Adrenal gland (tissue), 5 donors: Measurements from ENCODE around the gene TECR.
A peak's percentile ranks its signal among the peaks of the same experiment; 100 is the strongest.

Source experiments
- POLR2A ChIP-seq, 2 donors: fragments of 450-650 bp; IDR thresholded peaks; one replicate each; pipeline ENCODE4 v1.6.1; 2017; ENCODE audit warnings: antibody characterized with exemption in 2 of 2, mild to moderate bottlenecking in 2 of 2, moderate library complexity in 1 of 2
- TF ChIP-seq, protein P1 (sequence below), 6 experiments: fragments of 450-650 bp in 4 of 6; fragments of 200-600 bp in 2 of 6; sonication (generic) in 1 of 6; IDR thresholded peaks; 1 replicate in 5 of 6; 2 replicates in 1 of 6; pipeline versions ENCODE4 v1.5.1 to v1.8.0; 2016 to 2021; ENCODE audit warnings: antibody characterized with exemption in 6 of 6, mild to moderate bottlenecking in 2 of 6, moderate library complexity in 1 of 6
- donor health status: DM: no; HTN: no; CAD: no.

DNA sequence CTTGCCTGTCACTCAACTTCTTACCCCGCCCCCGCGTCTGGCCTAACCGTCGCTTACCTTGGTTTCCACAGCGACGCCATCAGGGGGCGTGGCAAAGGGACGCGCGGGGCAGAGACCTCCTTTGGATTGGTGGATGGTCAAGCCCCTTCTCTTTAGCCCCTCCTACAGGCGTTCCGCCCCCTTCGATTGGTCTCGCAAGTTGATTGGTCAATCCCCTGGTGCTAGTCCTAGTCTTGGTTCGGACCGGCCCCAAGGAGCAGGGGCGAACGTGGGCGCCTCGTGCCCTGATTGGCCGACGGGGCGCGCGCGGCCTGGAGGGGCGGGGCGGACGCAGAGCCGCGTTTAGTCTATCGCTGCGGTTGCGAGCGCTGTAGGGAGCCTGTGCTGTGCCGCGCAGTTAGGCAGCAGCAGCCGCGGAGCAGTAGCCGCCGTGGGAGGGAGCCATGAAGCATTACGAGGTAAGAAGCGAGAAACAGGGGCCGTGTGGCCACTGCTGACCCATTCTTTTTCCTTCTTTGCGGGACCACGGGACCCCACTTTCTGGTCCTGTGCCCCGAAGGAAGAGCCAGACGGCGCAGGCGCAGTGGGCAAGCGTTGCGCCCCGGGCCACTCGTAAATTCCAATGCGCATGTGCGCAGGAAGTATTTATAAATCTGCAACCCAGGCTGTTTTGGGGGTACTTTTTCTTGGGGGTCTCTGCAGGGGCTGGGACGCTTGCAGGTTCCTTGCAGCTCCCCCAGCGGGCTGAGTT lies at the start of gene TECR:
- TF ChIP-seq POLR2A (IDR thresholded peaks at IDR 0.05): peak; percentile 98 to 100
- TF ChIP-seq, protein P1, sequence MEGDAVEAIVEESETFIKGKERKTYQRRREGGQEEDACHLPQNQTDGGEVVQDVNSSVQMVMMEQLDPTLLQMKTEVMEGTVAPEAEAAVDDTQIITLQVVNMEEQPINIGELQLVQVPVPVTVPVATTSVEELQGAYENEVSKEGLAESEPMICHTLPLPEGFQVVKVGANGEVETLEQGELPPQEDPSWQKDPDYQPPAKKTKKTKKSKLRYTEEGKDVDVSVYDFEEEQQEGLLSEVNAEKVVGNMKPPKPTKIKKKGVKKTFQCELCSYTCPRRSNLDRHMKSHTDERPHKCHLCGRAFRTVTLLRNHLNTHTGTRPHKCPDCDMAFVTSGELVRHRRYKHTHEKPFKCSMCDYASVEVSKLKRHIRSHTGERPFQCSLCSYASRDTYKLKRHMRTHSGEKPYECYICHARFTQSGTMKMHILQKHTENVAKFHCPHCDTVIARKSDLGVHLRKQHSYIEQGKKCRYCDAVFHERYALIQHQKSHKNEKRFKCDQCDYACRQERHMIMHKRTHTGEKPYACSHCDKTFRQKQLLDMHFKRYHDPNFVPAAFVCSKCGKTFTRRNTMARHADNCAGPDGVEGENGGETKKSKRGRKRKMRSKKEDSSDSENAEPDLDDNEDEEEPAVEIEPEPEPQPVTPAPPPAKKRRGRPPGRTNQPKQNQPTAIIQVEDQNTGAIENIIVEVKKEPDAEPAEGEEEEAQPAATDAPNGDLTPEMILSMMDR (IDR thresholded peaks at IDR 0.05): no peak
